ENCODE data around the gene YTHDC2. TPM values are rescaled to one million over a fixed set of nuclear protein-coding genes. Genes with fewer than 3 reads are reported as not detected.
A peak's percentile ranks its signal among the peaks of the same experiment; 100 is the strongest.

Gene YTHDC2
- 10 to 100 TPM; 26.8 to 28.2 TPM for total RNA-seq

DNA sequence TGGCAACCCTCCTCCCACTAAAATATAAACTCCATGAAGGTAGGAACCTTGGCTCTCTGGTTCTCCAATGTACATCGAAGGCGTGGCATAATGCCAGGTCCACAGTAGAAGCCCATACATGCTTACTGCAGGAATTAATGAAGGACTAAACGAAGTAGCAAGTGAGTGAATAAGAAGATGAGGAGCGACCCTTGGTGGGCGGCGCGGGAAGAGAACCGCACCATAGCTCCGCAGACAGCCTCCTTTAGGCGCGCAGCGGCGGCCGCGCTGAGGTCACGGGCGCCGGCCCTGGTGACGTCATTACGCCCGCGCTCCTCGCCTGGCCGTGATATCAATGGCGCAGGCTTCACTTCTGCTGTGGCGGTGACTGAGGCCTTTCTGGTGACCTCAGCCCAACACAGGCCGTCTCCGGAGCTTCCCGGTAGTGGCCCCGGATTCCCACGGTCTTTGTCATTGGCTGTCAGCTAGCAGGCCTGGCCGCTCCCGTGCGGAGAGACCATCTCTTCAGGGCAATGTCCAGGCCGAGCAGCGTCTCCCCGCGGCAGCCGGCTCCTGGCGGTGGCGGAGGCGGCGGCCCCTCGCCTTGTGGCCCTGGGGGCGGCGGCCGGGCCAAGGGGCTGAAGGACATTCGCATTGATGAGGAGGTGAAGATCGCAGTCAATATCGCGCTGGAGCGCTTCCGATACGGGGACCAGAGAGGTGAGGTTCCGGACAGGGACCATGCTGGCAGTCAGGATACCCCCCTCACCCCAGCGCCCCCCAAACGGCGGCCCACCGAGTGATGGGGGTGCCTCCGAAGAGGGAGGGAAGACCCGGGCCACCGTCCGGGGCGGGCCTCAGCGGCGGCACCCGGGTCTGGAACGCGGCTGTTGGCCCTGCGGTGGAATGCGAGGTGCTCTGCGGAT is at the start of gene YTHDC2:
Gene YTHDC2, plus strand, starts transcription at position 311 of the 905 bp plus-strand sequence. Its CDS starts 202 bp downstream, at position 513.
- CTCF ChIA-PET: interaction anchor here (0.8 to 3.9 kb wide), 8 partner anchors 10 to 517 kb away, joined by 3 to 18 read pairs (median 5); partner anchors contain the start of gene MCC
- intact Hi-C loops (cut with micrococcal nuclease): loop anchor here (1.0 to 10.0 kb wide), 4 partner anchors 94 to 499 kb away; no protein-coding TSS in a partner anchor
- TF ChIP-seq CTCF (IDR thresholded peaks at IDR 0.05): no peak
- H3K4me3 Mint-ChIP-seq: peak within 1 kb of the TSS; percentile 93
- H3K9me3 Mint-ChIP-seq: peaks cover 2% of the 10 kb centered on the region
- peak; percentile 92 for DNase-seq
- peaks cover 7% of the 10 kb centered on the region for H3K27me3 Mint-ChIP-seq
- peak within 1 kb of the TSS; percentile 93 for H3K27ac Mint-ChIP-seq
- POLR2A ChIA-PET: interaction anchor here (0.6 to 1.0 kb wide), 3 partner anchors 10 to 86 kb away, joined by 3 read pairs; no protein-coding TSS in a partner anchor
- ATAC-seq: peak; percentile 94
- H3K4me1 Mint-ChIP-seq (ENCODE audit: low read depth): peaks cover 25% of the 10 kb centered on the region
- peaks cover 21% of the 10 kb centered on the region for H3K36me3 Mint-ChIP-seq (ENCODE audit: low read depth)

DNA sequence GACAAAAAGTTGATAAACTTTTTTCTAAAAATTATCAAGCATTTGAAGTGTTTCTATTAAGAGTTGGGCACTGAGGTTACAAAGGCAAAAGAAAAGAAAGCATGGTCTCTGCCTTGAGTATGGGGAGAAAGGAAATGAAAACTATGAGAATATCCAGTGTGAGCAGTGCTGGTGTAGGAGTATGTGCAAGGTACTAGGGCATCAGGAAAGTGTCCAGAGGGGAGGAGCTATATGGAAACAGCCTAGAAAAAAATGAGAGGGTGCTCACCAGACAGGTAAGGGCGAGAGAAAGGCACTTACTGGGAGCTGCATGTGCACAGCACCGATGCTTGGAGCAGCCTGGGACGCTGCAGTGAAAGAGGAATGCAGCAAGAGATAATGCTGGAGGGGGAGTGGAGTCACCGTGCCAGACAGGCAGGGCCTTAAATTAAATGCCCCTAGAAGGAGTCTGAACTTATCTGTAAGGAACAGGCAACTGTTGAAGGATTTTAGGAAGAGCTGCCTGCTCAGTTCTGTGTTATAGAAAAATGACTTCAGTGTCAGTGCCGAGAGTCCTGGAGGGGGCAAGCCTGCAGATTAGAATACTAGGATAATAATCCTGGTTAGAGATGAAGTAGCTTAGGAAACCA is 39.3 kb upstream of the YTHDC2 start:
- CTCF ChIA-PET: interaction anchor here (1.0 kb wide), 1 partner anchor 95 kb away, joined by 4 read pairs; no protein-coding TSS in a partner anchor
- TF ChIP-seq CTCF (IDR thresholded peaks at IDR 0.05): no peak
- H3K9me3 Mint-ChIP-seq: peaks cover 2% of the 10 kb centered on the region
- peaks cover 21% of the 10 kb centered on the region for H3K27me3 Mint-ChIP-seq
- intact Hi-C loops (cut with micrococcal nuclease): no loop called here
- no peak overlapping the region for H3K27ac Mint-ChIP-seq
- H3K36me3 Mint-ChIP-seq (ENCODE audit: low read depth): no peaks in the 10 kb centered on the region
- DNase-seq: no peak
- H3K4me1 Mint-ChIP-seq (ENCODE audit: low read depth): no peaks in the 10 kb centered on the region
- ATAC-seq: no peak
- no peak overlapping the region for H3K4me3 Mint-ChIP-seq
- POLR2A ChIA-PET: interaction anchor here (0.6 kb wide), 1 partner anchor 1819 kb away, joined by 3 read pairs; no protein-coding TSS in a partner anchor

DNA sequence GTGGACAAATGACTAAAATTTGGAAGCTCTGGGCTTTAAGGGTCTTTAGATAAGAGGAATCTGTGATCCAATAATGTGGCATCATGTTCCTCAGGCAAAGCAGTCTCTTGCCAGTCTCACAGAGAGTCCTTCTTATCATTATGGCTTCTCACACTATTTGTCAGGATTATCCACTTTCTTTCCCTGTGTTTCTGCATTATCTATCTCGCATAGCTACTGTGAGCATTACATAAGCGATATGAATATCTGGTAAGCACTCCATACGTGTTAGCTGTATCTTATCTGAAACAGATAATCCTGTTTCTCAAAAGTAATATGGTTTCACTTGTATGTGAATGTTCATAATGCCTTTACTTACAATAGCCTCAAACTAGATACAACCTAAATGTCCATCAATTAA is 34.8 kb upstream of the YTHDC2 start:
- no peak overlapping the region for H3K4me3 Mint-ChIP-seq
- DNase-seq (no peak), ATAC-seq (no peak)
- no peaks in the 10 kb centered on the region for H3K9me3 Mint-ChIP-seq
- H3K36me3 Mint-ChIP-seq (ENCODE audit: low read depth): no peaks in the 10 kb centered on the region
- H3K27ac Mint-ChIP-seq: no peak overlapping the region
- TF ChIP-seq CTCF (IDR thresholded peaks at IDR 0.05): no peak
- H3K27me3 Mint-ChIP-seq: peaks cover 22% of the 10 kb centered on the region
- no peaks in the 10 kb centered on the region for H3K4me1 Mint-ChIP-seq (ENCODE audit: low read depth)
- POLR2A ChIA-PET: interaction anchor here (0.5 kb wide), 1 partner anchor 1993 kb away, joined by 4 read pairs; no protein-coding TSS in a partner anchor
- CTCF ChIA-PET: interaction anchor here (0.6 kb wide), 1 partner anchor 81 kb away, joined by 3 read pairs; no protein-coding TSS in a partner anchor
- intact Hi-C loops (cut with micrococcal nuclease): no loop called here

DNA sequence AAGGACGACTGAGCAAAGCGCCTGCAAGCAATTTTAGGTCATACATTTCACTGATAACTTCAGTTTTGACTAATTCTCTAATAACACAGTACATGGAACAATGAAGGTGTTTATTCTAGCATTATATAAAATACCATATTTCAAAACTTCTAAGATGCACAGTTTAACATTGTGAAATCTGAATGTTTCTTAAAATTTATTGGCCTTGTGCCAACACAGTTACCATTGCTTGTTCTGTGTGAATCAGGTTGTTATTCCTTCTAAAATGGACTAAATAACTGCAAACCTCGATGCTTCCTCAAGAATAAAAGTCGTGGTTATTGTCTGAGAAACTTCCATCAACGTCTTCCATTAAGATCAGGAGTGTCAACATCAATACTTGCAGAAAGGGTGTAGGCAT is 33.3 kb upstream of the YTHDC2 start:
- Mint-ChIP-seq H3K27ac (no peak overlapping the region), H3K4me1 (ENCODE audit: low read depth) (no peaks in the 10 kb centered on the region), H3K4me3 (no peak overlapping the region), H3K36me3 (ENCODE audit: low read depth) (no peaks in the 10 kb centered on the region), H3K27me3 (peaks cover 20% of the 10 kb centered on the region), H3K9me3 (no peaks in the 10 kb centered on the region)
- intact Hi-C loops (cut with micrococcal nuclease): no loop called here
- no peak for DNase-seq
- TF ChIP-seq CTCF (IDR thresholded peaks at IDR 0.05): no peak
- ChIA-PET POLR2A (no interaction called here), CTCF (no interaction called here)
- no peak for ATAC-seq

Measured in activated CD8-positive, alpha-beta T cell treated with anti-CD3 and anti-CD28 coated beads for 36 hours (primary cell).